DMS 273 (cell line): ENCODE results near the gene C16orf82.

ENCODE experiments used
- DNase-seq: peaks from one replicate; lab custom pipeline; 2025; ENCODE audit not compliant: unreplicated experiment; lab: John Stamatoyannopoulos, UW

C16orf82 gene

GRCh38 chr16:27066668-27067537 is at the start of gene C16orf82:
Gene C16orf82, plus strand, starts transcription at chr16:27066927.
- peak; percentile 65 for DNase-seq

GRCh38 chr16:27020031-27020430 is 46.7 kb upstream of the C16orf82 start:
- DNase-seq, result no peak

- DNase-seq, result no peak
These were observed 42.7 kb upstream of the C16orf82 start for GRCh38 chr16:27024010-27024409.

GRCh38 chr16:27025581-27025980 is 41.1 kb upstream of the C16orf82 start:
- DNase-seq, result peak; percentile 2

- no peak for DNase-seq
These were observed 38.8 kb upstream of the C16orf82 start for GRCh38 chr16:27027971-27028370.

GRCh38 chr16:27028591-27029110 is 38.1 kb upstream of the C16orf82 start:
- no peak for DNase-seq

GRCh38 chr16:27029525-27029924 is 37.2 kb upstream of the C16orf82 start:
- DNase-seq, result no peak

GRCh38 chr16:27033281-27033979 is 33.3 kb upstream of the C16orf82 start:
- no peak for DNase-seq

- no peak for DNase-seq
These were observed 26.0 kb upstream of the C16orf82 start for GRCh38 chr16:27040732-27041131.

- DNase-seq, result no peak
These were observed 19.7 kb upstream of the C16orf82 start for GRCh38 chr16:27046958-27047518.

- DNase-seq, result no peak
These were observed 18.4 kb upstream of the C16orf82 start for GRCh38 chr16:27048316-27048715.

GRCh38 chr16:27049117-27049516 is 17.6 kb upstream of the C16orf82 start:
- DNase-seq, result no peak

- no peak for DNase-seq
These were observed 14.7 kb upstream of the C16orf82 start for GRCh38 chr16:27052007-27052406.

GRCh38 chr16:27053996-27054395 is 12.7 kb upstream of the C16orf82 start:
- DNase-seq, result no peak

- no peak for DNase-seq
These were observed 8.4 kb upstream of the C16orf82 start for GRCh38 chr16:27058299-27058698.

- DNase-seq, result no peak
These were observed 4.0 kb downstream of the C16orf82 start for GRCh38 chr16:27070776-27071175.

- no peak for DNase-seq
These were observed 7.0 kb downstream of the C16orf82 start for GRCh38 chr16:27073733-27074132.

- peak; percentile 41 for DNase-seq
These were observed 14.2 kb downstream of the C16orf82 start for GRCh38 chr16:27080895-27081294.

- peak; percentile 15 for DNase-seq
These were observed 17.1 kb downstream of the C16orf82 start for GRCh38 chr16:27083861-27084261.

- no peak for DNase-seq
These were observed 17.7 kb downstream of the C16orf82 start for GRCh38 chr16:27084307-27085028.

- DNase-seq, result no peak
These were observed 18.5 kb downstream of the C16orf82 start for GRCh38 chr16:27085182-27085581.
